ENCODE measurements around the gene ROBO2. TPM values are rescaled to one million over a fixed set of nuclear protein-coding genes. Genes with fewer than 3 reads are reported as not detected.

The ROBO2 gene
- polyA plus RNA-seq, 1 experiment, result 16.3 TPM

DNA sequence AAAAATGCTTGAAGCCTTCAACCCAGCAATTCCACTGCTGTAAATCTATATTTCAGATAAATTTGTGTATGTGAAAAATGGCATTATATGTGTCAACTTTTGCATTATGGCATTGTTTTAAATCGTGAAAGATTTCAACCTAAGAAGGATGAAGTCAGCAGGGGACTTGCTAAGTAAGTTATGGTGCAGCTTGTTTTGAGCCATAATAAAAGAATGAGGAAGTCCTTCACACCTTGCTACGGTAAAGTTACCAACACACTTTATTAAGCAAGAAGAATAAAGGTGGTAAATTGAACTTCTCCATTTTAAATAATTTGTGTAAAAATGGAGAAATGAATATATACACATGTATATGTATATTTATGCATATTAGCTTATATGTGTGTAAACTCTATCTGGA is 371.4 kb downstream of the ROBO2 start:
- no peaks in the 10 kb centered on the region for H3K27me3 ChIP-seq (ENCODE audit: control insufficient read depth, insufficient read depth, low read length)
- H3K4me3 ChIP-seq (ENCODE audit: low read depth, low read length), result no peak overlapping the region
- TF ChIP-seq, protein P1, sequence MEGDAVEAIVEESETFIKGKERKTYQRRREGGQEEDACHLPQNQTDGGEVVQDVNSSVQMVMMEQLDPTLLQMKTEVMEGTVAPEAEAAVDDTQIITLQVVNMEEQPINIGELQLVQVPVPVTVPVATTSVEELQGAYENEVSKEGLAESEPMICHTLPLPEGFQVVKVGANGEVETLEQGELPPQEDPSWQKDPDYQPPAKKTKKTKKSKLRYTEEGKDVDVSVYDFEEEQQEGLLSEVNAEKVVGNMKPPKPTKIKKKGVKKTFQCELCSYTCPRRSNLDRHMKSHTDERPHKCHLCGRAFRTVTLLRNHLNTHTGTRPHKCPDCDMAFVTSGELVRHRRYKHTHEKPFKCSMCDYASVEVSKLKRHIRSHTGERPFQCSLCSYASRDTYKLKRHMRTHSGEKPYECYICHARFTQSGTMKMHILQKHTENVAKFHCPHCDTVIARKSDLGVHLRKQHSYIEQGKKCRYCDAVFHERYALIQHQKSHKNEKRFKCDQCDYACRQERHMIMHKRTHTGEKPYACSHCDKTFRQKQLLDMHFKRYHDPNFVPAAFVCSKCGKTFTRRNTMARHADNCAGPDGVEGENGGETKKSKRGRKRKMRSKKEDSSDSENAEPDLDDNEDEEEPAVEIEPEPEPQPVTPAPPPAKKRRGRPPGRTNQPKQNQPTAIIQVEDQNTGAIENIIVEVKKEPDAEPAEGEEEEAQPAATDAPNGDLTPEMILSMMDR (IDR thresholded peaks at IDR 0.05; ENCODE audit: low read depth, low read length), result no peak
- H3K27ac ChIP-seq (ENCODE audit: low read depth, low read length), result no peak overlapping the region
- ChIA-PET CTCF (interaction anchor here (0.5 kb wide), 1 partner anchor 344 kb away, joined by 3 read pairs; no protein-coding TSS in a partner anchor), POLR2A (no interaction called here)
- no peak for DNase-seq (ENCODE audit: low read depth, low spot score)
- H3K9me3 ChIP-seq (ENCODE audit: control insufficient read depth, insufficient read depth, low read length), result no peaks in the 10 kb centered on the region; the same call in 1 of the 2 replicates

DNA sequence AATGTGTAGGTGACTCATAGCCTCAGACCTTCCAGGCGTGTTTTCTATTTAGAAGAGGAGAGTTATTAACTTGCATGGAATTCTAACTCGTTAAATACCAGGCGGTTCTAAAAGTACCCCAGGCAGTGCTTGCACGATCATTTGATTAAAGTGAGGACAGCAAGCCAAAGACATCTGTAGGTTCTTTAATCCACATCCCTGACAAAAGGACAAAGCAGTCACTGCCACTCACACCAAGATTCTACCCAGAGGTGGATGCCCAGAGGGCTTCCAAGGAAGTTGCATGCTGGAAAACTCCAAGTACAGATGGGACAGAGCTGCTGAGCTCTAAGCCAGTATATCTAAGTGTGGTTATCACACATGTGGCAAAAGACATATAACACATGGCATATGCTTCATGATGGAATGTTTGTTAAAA is 372.1 kb downstream of the ROBO2 start:
- TF ChIP-seq, protein P1 (IDR thresholded peaks at IDR 0.05; ENCODE audit: low read depth, low read length), result no peak
- no peaks in the 10 kb centered on the region; the same call in 1 of the 2 replicates for H3K9me3 ChIP-seq (ENCODE audit: control insufficient read depth, insufficient read depth, low read length)
- H3K27me3 ChIP-seq (ENCODE audit: control insufficient read depth, insufficient read depth, low read length), result no peaks in the 10 kb centered on the region
- no peak overlapping the region for H3K4me3 ChIP-seq (ENCODE audit: low read depth, low read length)
- CTCF ChIA-PET, result no interaction called here
- H3K27ac ChIP-seq (ENCODE audit: low read depth, low read length), result no peak overlapping the region
- POLR2A ChIA-PET, result no interaction called here
- no peak for DNase-seq (ENCODE audit: low read depth, low spot score)

DNA sequence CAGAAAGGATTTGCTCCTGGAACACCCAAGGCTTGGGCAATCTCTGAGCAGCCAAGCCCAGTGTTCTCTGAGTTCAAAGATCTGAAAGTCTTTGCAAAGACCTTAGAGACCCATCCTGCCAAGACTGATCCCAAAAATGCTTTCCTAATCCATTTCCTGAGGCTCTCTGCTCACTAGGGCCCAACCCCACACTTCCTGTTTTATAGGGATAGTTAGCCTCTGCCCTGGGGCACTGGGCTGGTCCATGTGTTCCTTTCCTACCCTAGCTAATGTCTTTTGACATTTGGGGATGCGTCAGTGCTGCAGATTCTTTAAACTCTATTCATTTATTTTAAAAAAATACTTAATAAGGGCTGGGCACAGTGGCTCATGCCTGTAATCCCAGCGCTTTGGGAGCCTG is 372.7 kb downstream of the ROBO2 start:
- no peak for DNase-seq (ENCODE audit: low read depth, low spot score)
- CTCF ChIA-PET, result no interaction called here
- TF ChIP-seq, protein P1 (IDR thresholded peaks at IDR 0.05; ENCODE audit: low read depth, low read length), result no peak
- Histone ChIP-seq H3K27me3 (ENCODE audit: control insufficient read depth, insufficient read depth, low read length) (no peaks in the 10 kb centered on the region), H3K4me3 (ENCODE audit: low read depth, low read length) (no peak overlapping the region), H3K9me3 (ENCODE audit: control insufficient read depth, insufficient read depth, low read length) (no peaks in the 10 kb centered on the region; the same call in 1 of the 2 replicates), H3K27ac (ENCODE audit: low read depth, low read length) (no peak overlapping the region)
- POLR2A ChIA-PET, result no interaction called here

GRCh38 chr3:77414881-77415280 is 375.0 kb downstream of the ROBO2 start:
- ChIA-PET POLR2A (no interaction called here), CTCF (no interaction called here)
- no peak for DNase-seq (ENCODE audit: low read depth, low spot score)
- H3K27me3 ChIP-seq (ENCODE audit: control insufficient read depth, insufficient read depth, low read length), result no peaks in the 10 kb centered on the region
- TF ChIP-seq, protein P1 (IDR thresholded peaks at IDR 0.05; ENCODE audit: low read depth, low read length), result no peak
- no peaks in the 10 kb centered on the region; the same call in 1 of the 2 replicates for H3K9me3 ChIP-seq (ENCODE audit: control insufficient read depth, insufficient read depth, low read length)
- no peak overlapping the region for H3K27ac ChIP-seq (ENCODE audit: low read depth, low read length)
- no peak overlapping the region for H3K4me3 ChIP-seq (ENCODE audit: low read depth, low read length)

- ChIA-PET POLR2A (no interaction called here), CTCF (no interaction called here)
- no peaks in the 10 kb centered on the region; the same call in 1 of the 2 replicates for H3K9me3 ChIP-seq (ENCODE audit: control insufficient read depth, insufficient read depth, low read length)
- H3K4me3 ChIP-seq (ENCODE audit: low read depth, low read length), result no peak overlapping the region
- no peak for DNase-seq (ENCODE audit: low read depth, low spot score)
- no peak overlapping the region for H3K27ac ChIP-seq (ENCODE audit: low read depth, low read length)
- TF ChIP-seq, protein P1 (IDR thresholded peaks at IDR 0.05; ENCODE audit: low read depth, low read length), result no peak
- no peaks in the 10 kb centered on the region for H3K27me3 ChIP-seq (ENCODE audit: control insufficient read depth, insufficient read depth, low read length)
Measured at GRCh38 chr3:77420336-77420735, 380.4 kb downstream of the ROBO2 start.

Data from AG04450 (cell line).